Measurements from ENCODE around the gene NPAS4. TPM values are rescaled to one million over a fixed set of nuclear protein-coding genes. Genes with fewer than 3 reads are reported as not detected.
A peak's percentile ranks its signal among the peaks of the same experiment; 100 is the strongest.

Gene NPAS4
- total RNA-seq, 4 donors from 2014 or later: 0.38 TPM; not detected in 3

- DNase-seq: no peak
- intact Hi-C loops (cut with DNase I): no loop called here
- Histone ChIP-seq H3K9me3 (peaks cover 0 to 3% (median 0%) of the 10 kb centered on the region in 3 donors), H3K27ac (no peak overlapping the region), H3K4me1 (peaks cover 13 to 28% (median 15%) of the 10 kb centered on the region in 3 donors), H3K27me3 (no peaks in the 10 kb centered on the region), H3K4me3 (no peak overlapping the region), H3K36me3 (peaks cover 0 to 5% (median 0%) of the 10 kb centered on the region in 3 donors)
- TF ChIP-seq CTCF (IDR thresholded peaks at IDR 0.05) (no peak), POLR2A (IDR thresholded peaks at IDR 0.05) (no peak)
- 75 to 88% methylated on average over 1 of the region's 1 CpG for WGBS, 2 donors
These were observed 44.1 kb downstream of the NPAS4 start for GRCh38 chr11:66464916-66465315.

GRCh38 chr11:66465373-66466224 is 44.8 kb downstream of the NPAS4 start:
- TF ChIP-seq CTCF (IDR thresholded peaks at IDR 0.05): no peak
- TF ChIP-seq POLR2A (IDR thresholded peaks at IDR 0.05): no peak
- intact Hi-C loops (cut with DNase I): no loop called here
- Histone ChIP-seq H3K9me3 (peaks cover 0 to 3% (median 0%) of the 10 kb centered on the region in 3 donors), H3K4me1 (peaks cover 13 to 28% (median 15%) of the 10 kb centered on the region in 3 donors), H3K36me3 (peaks cover 0 to 6% (median 0%) of the 10 kb centered on the region in 3 donors), H3K27me3 (no peaks in the 10 kb centered on the region), H3K4me3 (peak overlapping the region; percentile 52 to 89 (median 70)), H3K27ac (peak overlapping the region; percentile 77 to 94 (median 85))
- 52 to 62% methylated on average over 4 to 10 of the region's 19 CpGs for WGBS, 2 donors
- DNase-seq: no peak

GRCh38 chr11:66466225-66467033 is 45.6 kb downstream of the NPAS4 start, which contains the start of gene PELI3:
PELI3 (plus strand) TSS chr11:66466905; CDS start chr11:66468129, 1,224 bp downstream.
- Histone ChIP-seq H3K27ac (peak within 1 kb of the TSS; percentile 77 to 94 (median 85)), H3K27me3 (no peaks in the 10 kb centered on the region), H3K4me3 (peak within 1 kb of the TSS; percentile 52 to 89 (median 70)), H3K4me1 (peaks cover 13 to 28% (median 15%) of the 10 kb centered on the region in 3 donors), H3K9me3 (no peaks in the 10 kb centered on the region), H3K36me3 (peaks cover 0 to 15% (median 0%) of the 10 kb centered on the region in 3 donors)
- DNase-seq: no peak
- intact Hi-C loops (cut with DNase I): no loop called here
- no peak for TF ChIP-seq CTCF (IDR thresholded peaks at IDR 0.05)
- peak in 1 of 4 donors; percentile 46 for TF ChIP-seq POLR2A (IDR thresholded peaks at IDR 0.05)
- WGBS, 2 donors: 0 to 5% methylated on average over 3 to 6 of the region's 63 CpGs

GRCh38 chr11:66467034-66467659 is 46.3 kb downstream of the NPAS4 start:
- intact Hi-C loops (cut with DNase I): no loop called here
- peak overlapping the region; percentile 29 to 94 (median 85) for H3K27ac ChIP-seq

More at GRCh38 chr11:66467034-66467659, 46.3 kb downstream of the NPAS4 start:
- H3K4me1 ChIP-seq: peaks cover 13 to 28% (median 15%) of the 10 kb centered on the region in 3 donors
- no peaks in the 10 kb centered on the region for H3K27me3 ChIP-seq
- peaks cover 0 to 22% (median 0%) of the 10 kb centered on the region in 3 donors for H3K36me3 ChIP-seq
- TF ChIP-seq CTCF (IDR thresholded peaks at IDR 0.05) (peak in 4 of 6 experiments; percentile 22 to 67 (median 54)), POLR2A (IDR thresholded peaks at IDR 0.05) (no peak)
- DNase-seq: no peak
- WGBS, 2 donors: 3 to 14% methylated on average over 7 of the region's 72 CpGs
- H3K9me3 ChIP-seq: no peaks in the 10 kb centered on the region
- H3K4me3 ChIP-seq: peak overlapping the region; percentile 52 to 89 (median 70)

Data from esophagus squamous epithelium (tissue), 5 donors.